ENCODE results near the gene ZBTB16. TPM values are rescaled to one million over a fixed set of nuclear protein-coding genes. Genes with fewer than 3 reads are reported as not detected.

The ZBTB16 gene
- polyA plus RNA-seq, 1 donor from 2014 or later, result 0.45 TPM

DNA sequence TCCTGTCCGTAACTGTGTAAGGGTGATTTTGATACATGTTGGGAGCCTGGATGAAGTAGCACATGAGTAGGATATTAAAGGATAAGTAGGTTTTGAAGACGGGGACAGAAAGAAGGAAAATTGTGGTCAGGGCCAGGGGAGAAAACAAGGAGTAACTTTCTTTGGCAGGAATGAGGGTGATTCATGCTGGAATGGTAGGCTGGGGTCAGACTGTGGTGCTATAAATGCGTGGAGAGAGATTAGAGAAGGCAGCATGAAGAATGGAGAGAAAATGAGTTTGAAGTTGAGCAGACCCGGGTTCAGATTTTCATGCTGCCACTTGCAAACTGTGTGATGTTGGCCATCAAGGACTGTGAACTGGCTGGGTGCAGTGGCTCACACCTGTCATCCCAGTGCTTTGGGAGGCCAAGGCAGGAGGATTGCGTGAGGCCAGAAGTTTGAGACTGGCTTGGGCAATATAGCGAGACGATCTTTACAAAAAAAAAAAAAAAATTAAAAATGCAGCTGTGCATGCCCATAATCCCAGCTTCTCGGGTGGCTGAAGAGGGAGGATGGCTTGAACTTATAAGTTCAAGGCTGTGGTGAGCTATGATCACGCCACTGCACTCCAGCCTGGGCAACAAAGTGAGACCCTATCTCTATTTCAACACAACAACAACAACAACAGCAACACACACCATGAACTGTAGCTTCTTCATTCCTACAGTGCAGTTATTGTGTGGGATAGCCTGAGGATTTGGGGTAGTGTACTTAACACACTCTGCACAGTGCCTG lies 22.3 kb downstream of the ZBTB16 start:
- no peak overlapping the region for H3K4me2 ChIP-seq (ENCODE audit: low read length)
- TF ChIP-seq, protein P1, sequence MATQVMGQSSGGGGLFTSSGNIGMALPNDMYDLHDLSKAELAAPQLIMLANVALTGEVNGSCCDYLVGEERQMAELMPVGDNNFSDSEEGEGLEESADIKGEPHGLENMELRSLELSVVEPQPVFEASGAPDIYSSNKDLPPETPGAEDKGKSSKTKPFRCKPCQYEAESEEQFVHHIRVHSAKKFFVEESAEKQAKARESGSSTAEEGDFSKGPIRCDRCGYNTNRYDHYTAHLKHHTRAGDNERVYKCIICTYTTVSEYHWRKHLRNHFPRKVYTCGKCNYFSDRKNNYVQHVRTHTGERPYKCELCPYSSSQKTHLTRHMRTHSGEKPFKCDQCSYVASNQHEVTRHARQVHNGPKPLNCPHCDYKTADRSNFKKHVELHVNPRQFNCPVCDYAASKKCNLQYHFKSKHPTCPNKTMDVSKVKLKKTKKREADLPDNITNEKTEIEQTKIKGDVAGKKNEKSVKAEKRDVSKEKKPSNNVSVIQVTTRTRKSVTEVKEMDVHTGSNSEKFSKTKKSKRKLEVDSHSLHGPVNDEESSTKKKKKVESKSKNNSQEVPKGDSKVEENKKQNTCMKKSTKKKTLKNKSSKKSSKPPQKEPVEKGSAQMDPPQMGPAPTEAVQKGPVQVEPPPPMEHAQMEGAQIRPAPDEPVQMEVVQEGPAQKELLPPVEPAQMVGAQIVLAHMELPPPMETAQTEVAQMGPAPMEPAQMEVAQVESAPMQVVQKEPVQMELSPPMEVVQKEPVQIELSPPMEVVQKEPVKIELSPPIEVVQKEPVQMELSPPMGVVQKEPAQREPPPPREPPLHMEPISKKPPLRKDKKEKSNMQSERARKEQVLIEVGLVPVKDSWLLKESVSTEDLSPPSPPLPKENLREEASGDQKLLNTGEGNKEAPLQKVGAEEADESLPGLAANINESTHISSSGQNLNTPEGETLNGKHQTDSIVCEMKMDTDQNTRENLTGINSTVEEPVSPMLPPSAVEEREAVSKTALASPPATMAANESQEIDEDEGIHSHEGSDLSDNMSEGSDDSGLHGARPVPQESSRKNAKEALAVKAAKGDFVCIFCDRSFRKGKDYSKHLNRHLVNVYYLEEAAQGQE (IDR thresholded peaks at IDR 0.05; ENCODE audit: borderline replicate concordance), result no peak
- TF ChIP-seq, protein P2, sequence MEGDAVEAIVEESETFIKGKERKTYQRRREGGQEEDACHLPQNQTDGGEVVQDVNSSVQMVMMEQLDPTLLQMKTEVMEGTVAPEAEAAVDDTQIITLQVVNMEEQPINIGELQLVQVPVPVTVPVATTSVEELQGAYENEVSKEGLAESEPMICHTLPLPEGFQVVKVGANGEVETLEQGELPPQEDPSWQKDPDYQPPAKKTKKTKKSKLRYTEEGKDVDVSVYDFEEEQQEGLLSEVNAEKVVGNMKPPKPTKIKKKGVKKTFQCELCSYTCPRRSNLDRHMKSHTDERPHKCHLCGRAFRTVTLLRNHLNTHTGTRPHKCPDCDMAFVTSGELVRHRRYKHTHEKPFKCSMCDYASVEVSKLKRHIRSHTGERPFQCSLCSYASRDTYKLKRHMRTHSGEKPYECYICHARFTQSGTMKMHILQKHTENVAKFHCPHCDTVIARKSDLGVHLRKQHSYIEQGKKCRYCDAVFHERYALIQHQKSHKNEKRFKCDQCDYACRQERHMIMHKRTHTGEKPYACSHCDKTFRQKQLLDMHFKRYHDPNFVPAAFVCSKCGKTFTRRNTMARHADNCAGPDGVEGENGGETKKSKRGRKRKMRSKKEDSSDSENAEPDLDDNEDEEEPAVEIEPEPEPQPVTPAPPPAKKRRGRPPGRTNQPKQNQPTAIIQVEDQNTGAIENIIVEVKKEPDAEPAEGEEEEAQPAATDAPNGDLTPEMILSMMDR (IDR thresholded peaks at IDR 0.05; ENCODE audit: poor library complexity, severe bottlenecking), result no peak
- no peak for TF ChIP-seq EP300 (conservative IDR thresholded peaks at IDR 0.05; ENCODE audit: poor library complexity, severe bottlenecking)
- TF ChIP-seq SMC3 (conservative IDR thresholded peaks at IDR 0.05; ENCODE audit: poor library complexity), result no peak
- no peak overlapping the region for H2AFZ ChIP-seq (ENCODE audit: low read depth, low read length)
- no peak overlapping the region for H3K4me3 ChIP-seq (ENCODE audit: low read length)
- no peaks in the 10 kb centered on the region for H3K9me2 ChIP-seq (ENCODE audit: insufficient read depth, low read length)
- H3F3A ChIP-seq (ENCODE audit: insufficient read depth, low read length, poor library complexity, severe bottlenecking), result no peaks in the 10 kb centered on the region
- H3K36me3 ChIP-seq (ENCODE audit: insufficient read depth, low read length), result no peaks in the 10 kb centered on the region
- no peak overlapping the region for H3K9ac ChIP-seq (ENCODE audit: low read length)
- no peaks in the 10 kb centered on the region for H4K20me1 ChIP-seq (ENCODE audit: insufficient read depth)
- no peak overlapping the region for H3K27ac ChIP-seq (ENCODE audit: low read length)
- no peaks in the 10 kb centered on the region for H3K9me3 ChIP-seq (ENCODE audit: low read length)
- peaks cover 79% of the 10 kb centered on the region for H3K79me2 ChIP-seq (replicated peaks; ENCODE audit: insufficient read depth, low read length)
- H3K27me3 ChIP-seq (ENCODE audit: insufficient read depth, low read depth, low read length), result no peaks in the 10 kb centered on the region

- Histone ChIP-seq H4K20me1 (ENCODE audit: insufficient read depth) (no peaks in the 10 kb centered on the region), H3F3A (ENCODE audit: insufficient read depth, low read length, poor library complexity, severe bottlenecking) (no peaks in the 10 kb centered on the region), H3K9me3 (ENCODE audit: low read length) (no peaks in the 10 kb centered on the region), H3K79me2 (replicated peaks; ENCODE audit: insufficient read depth, low read length) (peaks cover 81% of the 10 kb centered on the region), H3K4me2 (ENCODE audit: low read length) (no peak overlapping the region), H3K9me2 (ENCODE audit: insufficient read depth, low read length) (no peaks in the 10 kb centered on the region), H3K27me3 (ENCODE audit: insufficient read depth, low read depth, low read length) (no peaks in the 10 kb centered on the region), H3K4me3 (ENCODE audit: low read length) (no peak overlapping the region), H3K36me3 (ENCODE audit: insufficient read depth, low read length) (no peaks in the 10 kb centered on the region), H3K9ac (ENCODE audit: low read length) (no peak overlapping the region), H2AFZ (ENCODE audit: low read depth, low read length) (no peak overlapping the region), H3K27ac (ENCODE audit: low read length) (no peak overlapping the region)
- TF ChIP-seq TAF1 (IDR thresholded peaks at IDR 0.05; ENCODE audit: low read depth) (no peak), RAD21 (conservative IDR thresholded peaks at IDR 0.05) (no peak), MXI1 (conservative IDR thresholded peaks at IDR 0.05; ENCODE audit: poor library complexity, severe bottlenecking) (no peak)
- TF ChIP-seq, protein P1 (IDR thresholded peaks at IDR 0.05; ENCODE audit: borderline replicate concordance), result no peak
- TF ChIP-seq, protein P2 (IDR thresholded peaks at IDR 0.05; ENCODE audit: poor library complexity, severe bottlenecking), result no peak
Measured at GRCh38 chr11:114082415-114082748, 22.9 kb downstream of the ZBTB16 start.
